Measurements from ENCODE around the gene AMPD2.

- TF ChIP-seq CTCF (IDR thresholded peaks at IDR 0.05; ENCODE audit: insufficient read depth, low read length, poor library complexity, severe bottlenecking) (no peak), EZH2phosphoT487 (conservative IDR thresholded peaks at IDR 0.05; ENCODE audit: low read length) (no peak)
Observed at GRCh38 chr1:109655615-109656519, 36.2 kb downstream of the AMPD2 start, which contains the start of gene GSTM4.

All from SU-DHL-6 (cell line).